ENCODE results near the gene GMPPB.

DNA sequence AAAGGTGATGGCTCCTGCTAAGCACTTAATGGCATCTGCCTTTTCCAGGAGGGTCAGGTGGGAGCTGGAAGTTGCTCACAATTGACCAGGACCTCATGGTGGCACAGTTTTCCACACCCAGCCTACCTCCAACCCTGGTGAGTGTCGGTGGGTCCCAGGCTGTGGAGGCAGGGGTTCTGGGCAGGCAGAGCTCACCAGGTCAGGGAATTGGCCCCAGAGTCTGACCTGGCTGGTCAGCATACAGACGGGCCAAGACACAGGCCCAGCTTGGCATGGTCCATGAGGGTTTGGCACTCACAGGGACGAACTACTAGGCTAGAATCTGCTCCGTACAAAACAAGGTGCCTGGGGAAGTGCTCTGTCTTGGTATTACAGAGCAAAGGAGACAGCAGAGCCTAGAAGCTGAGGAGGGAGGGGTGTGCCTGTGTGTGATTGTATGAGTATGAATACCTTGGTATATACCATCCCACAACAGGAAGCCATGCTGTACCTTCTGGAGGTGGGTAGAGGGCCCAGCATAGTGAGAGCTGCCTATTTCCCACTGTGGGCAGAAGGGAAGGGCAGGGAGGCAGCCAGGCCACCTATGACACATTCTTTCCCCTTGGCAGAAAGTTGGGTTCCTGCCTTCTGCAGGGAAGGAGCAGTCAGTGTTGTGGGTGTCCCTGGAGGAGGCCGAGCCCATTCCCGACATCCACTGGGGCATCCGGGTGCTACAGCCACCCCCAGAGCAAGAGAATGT, 43.1 kb downstream of the GMPPB start:
- TF ChIP-seq, protein P1, sequence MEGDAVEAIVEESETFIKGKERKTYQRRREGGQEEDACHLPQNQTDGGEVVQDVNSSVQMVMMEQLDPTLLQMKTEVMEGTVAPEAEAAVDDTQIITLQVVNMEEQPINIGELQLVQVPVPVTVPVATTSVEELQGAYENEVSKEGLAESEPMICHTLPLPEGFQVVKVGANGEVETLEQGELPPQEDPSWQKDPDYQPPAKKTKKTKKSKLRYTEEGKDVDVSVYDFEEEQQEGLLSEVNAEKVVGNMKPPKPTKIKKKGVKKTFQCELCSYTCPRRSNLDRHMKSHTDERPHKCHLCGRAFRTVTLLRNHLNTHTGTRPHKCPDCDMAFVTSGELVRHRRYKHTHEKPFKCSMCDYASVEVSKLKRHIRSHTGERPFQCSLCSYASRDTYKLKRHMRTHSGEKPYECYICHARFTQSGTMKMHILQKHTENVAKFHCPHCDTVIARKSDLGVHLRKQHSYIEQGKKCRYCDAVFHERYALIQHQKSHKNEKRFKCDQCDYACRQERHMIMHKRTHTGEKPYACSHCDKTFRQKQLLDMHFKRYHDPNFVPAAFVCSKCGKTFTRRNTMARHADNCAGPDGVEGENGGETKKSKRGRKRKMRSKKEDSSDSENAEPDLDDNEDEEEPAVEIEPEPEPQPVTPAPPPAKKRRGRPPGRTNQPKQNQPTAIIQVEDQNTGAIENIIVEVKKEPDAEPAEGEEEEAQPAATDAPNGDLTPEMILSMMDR (IDR thresholded peaks at IDR 0.05) = no peak
- no peak for TF ChIP-seq EP300 (IDR thresholded peaks at IDR 0.05)

All from stomach (tissue), 4 donors.